Umbilical cord (tissue), 2 donors: ENCODE measurements around the gene BCORL1. TPM values are rescaled to one million over a fixed set of nuclear protein-coding genes. Genes with fewer than 3 reads are reported as not detected.

ENCODE experiments used
- DNase-seq: peaks from one replicate; pipeline ENCODE4 v3.0.0-alpha.2; 2015; ENCODE audit warnings: low spot score
- total RNA-seq: library from RNA; depleted of rRNA; stranded (reverse); fragments of >200 nt; gene quantifications from one replicate; pipeline ENCODE4 v1.2.3, GENCODE V29; 2014; ENCODE audit warnings: low replicate concordance; ENCODE audit not compliant: insufficient read depth

BCORL1 gene
- total RNA-seq, 1 donor from 2014 or later, result 1.4 TPM

GRCh38 chrX:130060122-130061069 is 78.0 kb downstream of the BCORL1 start:
- DNase-seq, result peak; percentile 75

GRCh38 chrX:130066975-130067615 is 84.7 kb downstream of the BCORL1 start:
- no peak for DNase-seq

GRCh38 chrX:130071611-130072344 is 89.3 kb downstream of the BCORL1 start:
- DNase-seq, result peak; percentile 15

- no peak for DNase-seq
These were observed 89.9 kb downstream of the BCORL1 start for GRCh38 chrX:130072345-130072740.

GRCh38 chrX:130075777-130076176 is 93.3 kb downstream of the BCORL1 start:
- no peak for DNase-seq

GRCh38 chrX:130079824-130080406 is 97.5 kb downstream of the BCORL1 start:
- peak; percentile 75 for DNase-seq

GRCh38 chrX:130080791-130081367 is 98.4 kb downstream of the BCORL1 start:
- DNase-seq, result no peak

GRCh38 chrX:130081421-130082045 is 99.1 kb downstream of the BCORL1 start:
- peak; percentile 49 for DNase-seq

- peak; percentile 49 for DNase-seq
These were observed 100.0 kb downstream of the BCORL1 start for GRCh38 chrX:130082244-130083106.

GRCh38 chrX:130083107-130083490 is 100.7 kb downstream of the BCORL1 start:
- no peak for DNase-seq

- DNase-seq, result no peak
These were observed 101.4 kb downstream of the BCORL1 start for GRCh38 chrX:130083656-130084382.

- DNase-seq, result no peak
These were observed 102.3 kb downstream of the BCORL1 start for GRCh38 chrX:130084631-130085237.

GRCh38 chrX:130085551-130086446 is 103.4 kb downstream of the BCORL1 start:
- no peak for DNase-seq

- DNase-seq, result no peak
These were observed 104.2 kb downstream of the BCORL1 start for GRCh38 chrX:130086447-130087206.

GRCh38 chrX:130090364-130090763 is 107.9 kb downstream of the BCORL1 start:
- DNase-seq, result no peak

- no peak for DNase-seq
These were observed 109.6 kb downstream of the BCORL1 start for GRCh38 chrX:130091980-130092522.

GRCh38 chrX:130093271-130093670 is 110.8 kb downstream of the BCORL1 start:
- DNase-seq, result no peak
